K562 (cell line): Measurements from ENCODE around the gene EIF2S2. TPM values are rescaled to one million over a fixed set of nuclear protein-coding genes. Genes with fewer than 3 reads are reported as not detected.

Experiments
- BRF1 ChIP-seq: IDR thresholded peaks from 3 replicates; pipeline ENCODE4 v1.6.1; 2011; ENCODE audit warnings: borderline replicate concordance, mild to moderate bottlenecking; ENCODE audit not compliant: insufficient read length; ENCODE audit errors: extremely low read depth
- E2F3 ChIP-seq: fragments of 250-450 bp; sonication (Bioruptor Pico); IDR thresholded peaks from 2 replicates; pipeline ENCODE4 v1.4.0; 2020; ENCODE audit warnings: mild to moderate bottlenecking
- GATAD2A ChIP-seq: fragments of 450-650 bp; IDR thresholded peaks from 2 replicates; pipeline ENCODE4 v1.6.1; 2017
- MTA1 ChIP-seq: fragments of 450-650 bp; IDR thresholded peaks from 2 replicates; pipeline ENCODE4 v1.6.1; 2017; ENCODE audit warnings: borderline replicate concordance
- PCBP2 ChIP-seq: fragments of 200-400 bp; formaldehyde crosslinking; IDR thresholded peaks from 2 replicates; pipeline ENCODE4 v1.6.1; 2018; ENCODE audit warnings: low read length, low read depth, mild to moderate bottlenecking, moderate library complexity; ENCODE audit not compliant: poor library complexity, severe bottlenecking
- RBM34 ChIP-seq: fragments of 200-400 bp; formaldehyde crosslinking; IDR thresholded peaks from 2 replicates; pipeline ENCODE4 v1.6.1; 2018; ENCODE audit warnings: low read length, borderline replicate concordance; ENCODE audit not compliant: insufficient read depth
- RFX5 ChIP-seq: IDR thresholded peaks from 2 replicates; pipeline ENCODE4 v1.6.1; 2011; ENCODE audit warnings: low read depth, mild to moderate bottlenecking, improper control_type of control experiment, low read length
- SNRNP70 ChIP-seq: fragments of 200-400 bp; formaldehyde crosslinking; optimal IDR thresholded peaks from 2 replicates; pipeline ENCODE3; 2017; ENCODE audit warnings: low read depth, low read length
- TEAD4 ChIP-seq, 2 experiments: sonication (generic) in 1 of 2; formaldehyde crosslinking in 1 of 2; IDR thresholded peaks; 2 replicates each; pipeline versions ENCODE4 v1.6.1 to v1.8.0; 2012 to 2022; ENCODE audit warnings: borderline replicate concordance in 1 of 2, inconsistent platforms in 1 of 2, low read length in 1 of 2, mild to moderate bottlenecking in 1 of 2, missing genetic modification reagents in 1 of 2
- ZNF174 ChIP-seq: fragments of 250-450 bp; sonication (Bioruptor Pico); IDR thresholded peaks from 2 replicates; pipeline ENCODE4 v1.4.0; 2020; ENCODE audit warnings: mild to moderate bottlenecking
- ZNF175 ChIP-seq: fragments of 200-800 bp; sonication (Bioruptor generic); IDR thresholded peaks from 2 replicates; pipeline ENCODE4 v1.6.1; 2016; ENCODE audit warnings: low read depth, mild to moderate bottlenecking, missing genetic modification characterization, missing compliant biosample characterization
- ZNF224 ChIP-seq: sonication (generic); formaldehyde crosslinking; IDR thresholded peaks from 2 replicates; pipeline ENCODE4 v1.8.0; 2022; ENCODE audit warnings: mild to moderate bottlenecking, missing genetic modification reagents
- polyA plus RNA-seq, 8 experiments: library from polyadenylated mRNA; depleted of rRNA in 4 of 8; stranded (reverse) in 5 of 8; unstranded in 3 of 8; fragments of >200 nt; fragmentation: Nextera tagmentation in 2 of 8; fragmentation: Illumina TruSeq in 1 of 8; extraction: Ambion mirVana in 2 of 8; extraction: Trizol in 1 of 8; gene quantifications; 2 replicates each; pipeline versions ENCODE4 v1.2.1 to v1.2.3, GENCODE V29; 2011 to 2014; ENCODE audit warnings: inconsistent platforms in 1 of 8, missing spikeins in 1 of 8
- total RNA-seq, 7 experiments: library from RNA; depleted of rRNA in 6 of 7; stranded (reverse); fragments of >200 nt in 6 of 7; fragmentation: Illumina TruSeq in 2 of 7; extraction: Trizol in 2 of 7; gene quantifications; 2 replicates each; pipeline versions ENCODE4 v1.2.1 to v1.2.3, GENCODE V29; 2011 to 2021; ENCODE audit warnings: low replicate concordance in 1 of 7
- TF ChIP-seq, protein P1 (sequence below): fragments of 250-450 bp; sonication (Bioruptor Pico); IDR thresholded peaks from 2 replicates; pipeline ENCODE4 v1.9.0; 2021; ENCODE audit warnings: mild to moderate bottlenecking, inconsistent platforms
- TF ChIP-seq, protein P2 (sequence below), 2 experiments: fragments of 150-350 bp in 1 of 2; IDR thresholded peaks; 2 replicates each; pipeline ENCODE4 v1.6.1; 2012 to 2016; ENCODE audit warnings: low read depth in 2 of 2, low read length in 2 of 2, mild to moderate bottlenecking in 1 of 2, moderate library complexity in 1 of 2
- TF ChIP-seq, protein P3 (sequence below): IDR thresholded peaks from 3 replicates; pipeline ENCODE4 v1.6.1; 2011; ENCODE audit warnings: borderline replicate concordance, mild to moderate bottlenecking, moderate library complexity; ENCODE audit not compliant: insufficient read length; ENCODE audit errors: extremely low read depth
- TF ChIP-seq, protein P4 (sequence below), 3 experiments: fragments of 200-800 bp in 1 of 3; sonication (Bioruptor generic) in 1 of 3; sonication (generic) in 1 of 3; formaldehyde crosslinking in 1 of 3; IDR thresholded peaks; 2 replicates each; pipeline versions ENCODE4 v1.6.1 to v1.8.0; 2016 to 2022; ENCODE audit warnings: mild to moderate bottlenecking in 2 of 3, missing compliant biosample characterization in 2 of 3, missing genetic modification characterization in 2 of 3, missing genetic modification reagents in 1 of 3

The EIF2S2 gene
- total and polyA plus RNA-seq, 9 of the 15 experiments (the other 6 are each of a cell fraction or from before 2014, with no cell fraction given): 79.7 to 220 (median 154) TPM

DNA sequence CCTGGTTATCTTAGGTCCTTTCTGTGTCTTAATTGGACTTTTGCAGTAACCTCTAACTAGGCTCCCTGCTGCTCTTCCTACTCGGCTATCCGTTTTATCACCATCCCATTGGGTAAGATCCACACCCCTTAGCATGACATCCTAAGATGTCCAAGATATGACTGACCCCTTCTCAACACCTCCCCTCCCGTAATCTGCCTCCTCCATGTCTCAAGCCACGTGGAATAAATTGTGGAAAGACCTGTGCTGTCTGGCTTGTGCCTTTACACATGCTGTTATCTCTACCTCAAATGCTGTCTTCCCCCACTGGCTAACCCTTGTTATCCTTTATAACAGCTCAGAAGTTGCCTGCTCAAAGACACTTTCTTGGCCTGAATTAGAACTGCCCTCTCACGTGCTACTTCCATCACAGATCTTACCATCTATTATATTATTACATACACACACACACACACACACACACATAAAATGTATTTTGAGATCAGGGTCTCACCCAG is 26.5 kb downstream of the EIF2S2 start (continued):
- TF ChIP-seq, protein P1, sequence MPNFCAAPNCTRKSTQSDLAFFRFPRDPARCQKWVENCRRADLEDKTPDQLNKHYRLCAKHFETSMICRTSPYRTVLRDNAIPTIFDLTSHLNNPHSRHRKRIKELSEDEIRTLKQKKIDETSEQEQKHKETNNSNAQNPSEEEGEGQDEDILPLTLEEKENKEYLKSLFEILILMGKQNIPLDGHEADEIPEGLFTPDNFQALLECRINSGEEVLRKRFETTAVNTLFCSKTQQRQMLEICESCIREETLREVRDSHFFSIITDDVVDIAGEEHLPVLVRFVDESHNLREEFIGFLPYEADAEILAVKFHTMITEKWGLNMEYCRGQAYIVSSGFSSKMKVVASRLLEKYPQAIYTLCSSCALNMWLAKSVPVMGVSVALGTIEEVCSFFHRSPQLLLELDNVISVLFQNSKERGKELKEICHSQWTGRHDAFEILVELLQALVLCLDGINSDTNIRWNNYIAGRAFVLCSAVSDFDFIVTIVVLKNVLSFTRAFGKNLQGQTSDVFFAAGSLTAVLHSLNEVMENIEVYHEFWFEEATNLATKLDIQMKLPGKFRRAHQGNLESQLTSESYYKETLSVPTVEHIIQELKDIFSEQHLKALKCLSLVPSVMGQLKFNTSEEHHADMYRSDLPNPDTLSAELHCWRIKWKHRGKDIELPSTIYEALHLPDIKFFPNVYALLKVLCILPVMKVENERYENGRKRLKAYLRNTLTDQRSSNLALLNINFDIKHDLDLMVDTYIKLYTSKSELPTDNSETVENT (CRISPR knock-in tag): no peak; the same call in 1 of the 2 replicates
- TF ChIP-seq GATAD2A: peak; percentile 71; the same call in 1 of the 2 replicates
- TF ChIP-seq, protein P2, sequence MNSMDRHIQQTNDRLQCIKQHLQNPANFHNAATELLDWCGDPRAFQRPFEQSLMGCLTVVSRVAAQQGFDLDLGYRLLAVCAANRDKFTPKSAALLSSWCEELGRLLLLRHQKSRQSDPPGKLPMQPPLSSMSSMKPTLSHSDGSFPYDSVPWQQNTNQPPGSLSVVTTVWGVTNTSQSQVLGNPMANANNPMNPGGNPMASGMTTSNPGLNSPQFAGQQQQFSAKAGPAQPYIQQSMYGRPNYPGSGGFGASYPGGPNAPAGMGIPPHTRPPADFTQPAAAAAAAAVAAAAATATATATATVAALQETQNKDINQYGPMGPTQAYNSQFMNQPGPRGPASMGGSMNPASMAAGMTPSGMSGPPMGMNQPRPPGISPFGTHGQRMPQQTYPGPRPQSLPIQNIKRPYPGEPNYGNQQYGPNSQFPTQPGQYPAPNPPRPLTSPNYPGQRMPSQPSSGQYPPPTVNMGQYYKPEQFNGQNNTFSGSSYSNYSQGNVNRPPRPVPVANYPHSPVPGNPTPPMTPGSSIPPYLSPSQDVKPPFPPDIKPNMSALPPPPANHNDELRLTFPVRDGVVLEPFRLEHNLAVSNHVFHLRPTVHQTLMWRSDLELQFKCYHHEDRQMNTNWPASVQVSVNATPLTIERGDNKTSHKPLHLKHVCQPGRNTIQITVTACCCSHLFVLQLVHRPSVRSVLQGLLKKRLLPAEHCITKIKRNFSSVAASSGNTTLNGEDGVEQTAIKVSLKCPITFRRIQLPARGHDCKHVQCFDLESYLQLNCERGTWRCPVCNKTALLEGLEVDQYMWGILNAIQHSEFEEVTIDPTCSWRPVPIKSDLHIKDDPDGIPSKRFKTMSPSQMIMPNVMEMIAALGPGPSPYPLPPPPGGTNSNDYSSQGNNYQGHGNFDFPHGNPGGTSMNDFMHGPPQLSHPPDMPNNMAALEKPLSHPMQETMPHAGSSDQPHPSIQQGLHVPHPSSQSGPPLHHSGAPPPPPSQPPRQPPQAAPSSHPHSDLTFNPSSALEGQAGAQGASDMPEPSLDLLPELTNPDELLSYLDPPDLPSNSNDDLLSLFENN (IDR thresholded peaks at IDR 0.05; ENCODE audit: low read depth in 2 of 2, low read length in 2 of 2): peak in 1 of 2 experiments; percentile 46; a peak in 1 of 4 replicates
- no peak for TF ChIP-seq SNRNP70
- no peak for TF ChIP-seq RFX5
- no peak for TF ChIP-seq PCBP2
- TF ChIP-seq MTA1: peak; percentile 68; the same call in 1 of the 2 replicates
- TF ChIP-seq TEAD4 (IDR thresholded peaks at IDR 0.05; ENCODE audit: low read length): peak; percentile 92
- TF ChIP-seq TEAD4 (CRISPR knock-in tag; IDR thresholded peaks at IDR 0.05; ENCODE audit: borderline replicate concordance): no peak
- no peak for TF ChIP-seq ZNF224 (CRISPR knock-in tag)
- no peak for TF ChIP-seq BRF1
- TF ChIP-seq RBM34: no peak
- TF ChIP-seq, protein P3, sequence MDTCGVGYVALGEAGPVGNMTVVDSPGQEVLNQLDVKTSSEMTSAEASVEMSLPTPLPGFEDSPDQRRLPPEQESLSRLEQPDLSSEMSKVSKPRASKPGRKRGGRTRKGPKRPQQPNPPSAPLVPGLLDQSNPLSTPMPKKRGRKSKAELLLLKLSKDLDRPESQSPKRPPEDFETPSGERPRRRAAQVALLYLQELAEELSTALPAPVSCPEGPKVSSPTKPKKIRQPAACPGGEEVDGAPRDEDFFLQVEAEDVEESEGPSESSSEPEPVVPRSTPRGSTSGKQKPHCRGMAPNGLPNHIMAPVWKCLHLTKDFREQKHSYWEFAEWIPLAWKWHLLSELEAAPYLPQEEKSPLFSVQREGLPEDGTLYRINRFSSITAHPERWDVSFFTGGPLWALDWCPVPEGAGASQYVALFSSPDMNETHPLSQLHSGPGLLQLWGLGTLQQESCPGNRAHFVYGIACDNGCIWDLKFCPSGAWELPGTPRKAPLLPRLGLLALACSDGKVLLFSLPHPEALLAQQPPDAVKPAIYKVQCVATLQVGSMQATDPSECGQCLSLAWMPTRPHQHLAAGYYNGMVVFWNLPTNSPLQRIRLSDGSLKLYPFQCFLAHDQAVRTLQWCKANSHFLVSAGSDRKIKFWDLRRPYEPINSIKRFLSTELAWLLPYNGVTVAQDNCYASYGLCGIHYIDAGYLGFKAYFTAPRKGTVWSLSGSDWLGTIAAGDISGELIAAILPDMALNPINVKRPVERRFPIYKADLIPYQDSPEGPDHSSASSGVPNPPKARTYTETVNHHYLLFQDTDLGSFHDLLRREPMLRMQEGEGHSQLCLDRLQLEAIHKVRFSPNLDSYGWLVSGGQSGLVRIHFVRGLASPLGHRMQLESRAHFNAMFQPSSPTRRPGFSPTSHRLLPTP: no peak
- TF ChIP-seq, protein P4, sequence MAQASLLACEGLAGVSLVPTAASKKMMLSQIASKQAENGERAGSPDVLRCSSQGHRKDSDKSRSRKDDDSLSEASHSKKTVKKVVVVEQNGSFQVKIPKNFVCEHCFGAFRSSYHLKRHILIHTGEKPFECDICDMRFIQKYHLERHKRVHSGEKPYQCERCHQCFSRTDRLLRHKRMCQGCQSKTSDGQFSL (CRISPR knock-in tag; IDR thresholded peaks at IDR 0.05): no peak
- TF ChIP-seq, protein P4 (tag; IDR thresholded peaks at IDR 0.05): no peak
- TF ChIP-seq E2F3 (CRISPR knock-in tag): no peak
- no peak for TF ChIP-seq ZNF174
- TF ChIP-seq ZNF175 (CRISPR knock-in tag): peak; percentile 60; the same call in 1 of the 2 replicates
